GM18520 (cell line): ENCODE data around the gene GLA.

Experiments used
- ATAC-seq: cut with Tn5 transposase; IDR thresholded peaks from one replicate; pipeline ENCODE4 v1.9.1; 2021; ENCODE audit not compliant: unreplicated experiment

Gene GLA

DNA sequence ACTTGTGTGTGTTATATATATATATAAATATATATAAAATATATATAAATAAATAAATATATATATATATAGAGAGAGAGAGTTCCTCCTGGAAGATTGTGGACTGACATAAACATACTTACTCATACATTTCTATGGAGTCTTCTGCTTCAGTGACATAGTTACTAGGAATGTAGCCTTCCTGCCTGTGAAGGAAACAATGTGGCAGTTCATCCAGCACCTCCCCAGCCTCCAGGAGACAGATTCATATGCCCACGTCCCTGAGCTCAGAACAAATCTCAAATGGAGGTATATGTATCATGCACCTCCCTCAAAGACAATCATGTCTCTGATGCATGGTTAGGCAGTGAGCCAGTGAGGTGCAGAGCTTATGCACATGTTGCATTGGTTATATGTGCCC lies 47.8 kb downstream of the GLA start:
- no peak for ATAC-seq

DNA sequence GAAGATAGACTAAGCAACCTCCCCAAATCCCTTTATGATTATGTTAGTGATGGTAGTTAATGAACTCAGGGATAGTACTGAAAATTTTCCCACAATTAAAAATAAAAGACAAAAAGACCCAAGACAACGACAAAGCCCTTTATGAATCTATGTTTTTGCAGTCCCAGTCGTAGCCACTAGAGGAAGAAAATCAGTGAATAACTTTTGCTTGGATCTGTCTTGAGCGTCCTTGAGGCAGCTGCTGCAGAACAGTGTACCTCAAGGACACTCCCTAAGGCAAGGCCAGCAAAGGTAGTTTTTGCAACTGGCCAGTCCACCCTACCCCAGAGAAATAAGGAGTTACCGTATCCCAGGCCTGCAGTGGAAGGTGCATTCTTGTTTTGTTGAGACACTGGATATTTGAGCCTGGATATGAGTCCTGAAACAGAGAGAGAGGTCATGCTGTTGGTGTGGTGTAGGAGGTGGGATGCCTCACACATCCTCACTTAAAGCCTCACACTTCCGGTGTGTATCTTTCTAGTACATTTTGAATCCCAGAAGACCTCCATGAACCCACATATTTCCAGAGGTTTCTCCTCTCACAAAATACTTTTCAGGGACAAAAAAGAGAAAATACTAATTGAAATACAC lies 50.4 kb downstream of the GLA start:
- ATAC-seq = no peak

DNA sequence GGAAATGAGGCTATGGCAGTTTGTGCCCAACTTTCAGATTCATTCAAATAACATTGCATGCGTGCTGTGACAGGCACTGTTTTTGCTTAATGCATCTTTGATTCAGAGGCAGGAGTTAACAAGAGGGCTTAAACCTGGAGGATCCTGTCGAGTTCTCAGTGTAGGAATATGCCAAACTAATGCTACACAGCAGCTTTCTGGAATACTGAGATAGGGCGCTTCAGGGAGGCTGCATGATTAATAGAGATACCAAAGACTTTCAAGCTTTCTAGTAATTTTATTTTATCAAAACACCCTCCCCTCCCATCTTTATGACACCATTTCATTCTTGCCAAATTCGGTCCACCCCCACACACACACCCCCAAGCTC lies 58.5 kb downstream of the GLA start:
- no peak for ATAC-seq

DNA sequence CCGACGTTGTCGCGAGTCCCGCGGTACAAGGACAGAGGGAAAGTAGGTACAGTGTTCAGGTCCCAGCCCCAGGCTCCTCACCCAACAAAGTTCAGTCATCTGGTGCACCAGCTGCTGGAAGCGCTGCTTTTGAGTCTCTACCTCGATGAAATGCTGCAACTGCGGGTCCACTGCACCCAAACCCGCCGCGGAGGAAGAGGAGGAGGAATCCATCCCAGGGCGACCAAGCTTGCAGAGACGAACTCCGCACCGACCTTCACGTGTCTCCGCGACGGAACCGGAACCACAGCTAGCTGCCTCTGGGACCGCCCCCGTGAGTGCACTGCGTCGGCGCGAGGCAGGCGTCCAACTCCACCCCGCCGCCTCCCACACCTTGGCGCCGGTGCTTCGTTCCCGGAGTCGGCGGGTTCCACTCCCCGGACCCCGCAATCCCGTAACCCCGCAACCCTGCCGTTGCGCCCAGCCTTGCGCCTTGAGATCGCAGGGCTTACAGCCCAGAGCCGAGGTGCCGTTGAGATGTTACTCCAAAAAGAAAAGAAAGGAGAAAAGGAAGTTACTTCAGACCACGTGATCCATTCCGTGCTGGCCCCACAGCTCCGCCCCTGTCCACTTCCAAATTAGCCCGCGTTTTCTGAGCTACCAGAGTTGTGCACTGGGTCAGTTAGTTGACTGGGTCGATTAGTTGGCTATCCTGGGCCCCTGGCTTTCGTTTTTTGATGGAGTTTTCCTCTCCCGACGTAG lies 59.1 kb downstream of the GLA start, which contains the start of gene TIMM8A:
TIMM8A (minus strand) TSS at position 291 of the 741 bp plus-strand sequence; CDS start at position 213, 78 bp downstream.
- peak; percentile 92 for ATAC-seq

DNA sequence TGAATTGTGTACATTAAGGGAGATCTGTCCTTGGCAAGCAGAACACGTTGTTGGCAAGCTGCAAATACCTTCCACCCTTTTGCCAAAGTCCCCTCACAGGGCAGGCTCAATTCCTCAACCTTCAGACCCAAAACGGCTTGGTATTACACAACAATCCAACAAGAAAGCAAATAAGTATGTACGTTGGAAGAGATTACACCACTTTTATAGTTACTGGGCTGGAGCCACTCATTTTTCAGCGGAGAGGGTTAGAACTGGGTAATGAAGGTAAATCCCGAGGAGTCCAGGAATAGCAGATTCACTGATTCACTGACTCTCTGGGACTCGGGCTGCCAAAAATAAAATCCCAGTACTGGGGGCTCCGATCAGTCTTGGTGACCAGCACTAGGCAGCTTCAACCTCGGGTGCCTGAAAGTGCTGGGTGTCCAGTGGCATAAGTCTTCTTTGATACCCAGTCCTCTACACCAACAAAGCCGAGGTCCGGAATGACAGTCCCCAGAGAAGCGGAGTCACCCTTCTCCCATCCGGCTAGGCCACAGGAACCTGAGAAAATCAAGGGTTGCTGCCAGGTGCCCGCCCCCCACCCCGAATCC lies 59.8 kb downstream of the GLA start:
- no peak for ATAC-seq
